Activated T-cell treated with anti-CD3 and anti-CD28 coated beads, Interleukin-2, amount 50 U/mL, for 24 hours (primary cell): ENCODE data around the gene ZNF195.
"Not testable (repeated sequence)": the region's sequence is repeated elsewhere in the genome, so short reads cannot be mapped to it uniquely, and the experiment has no call there.

ENCODE experiments used
- DNase-seq: peaks from one replicate; pipeline ENCODE4 v3.0.0-alpha.2; 2020
- H3K27ac Mint-ChIP-seq: 2 replicates; pipeline ENCODE4 v1.8.0; 2020; ENCODE audit warnings: mild to moderate bottlenecking, mixed read lengths
- H3K27me3 Mint-ChIP-seq: 2 replicates; pipeline ENCODE4 v1.8.0; 2020; ENCODE audit warnings: mixed read lengths
- H3K36me3 Mint-ChIP-seq: 2 replicates; pipeline ENCODE4 v1.8.0; 2020; ENCODE audit warnings: low read depth, mixed read lengths
- H3K4me1 Mint-ChIP-seq: 2 replicates; pipeline ENCODE4 v1.8.0; 2020; ENCODE audit warnings: low read depth, mixed read lengths
- H3K4me3 Mint-ChIP-seq: 2 replicates; pipeline ENCODE4 v1.8.0; 2020; ENCODE audit warnings: mild to moderate bottlenecking, moderate library complexity, mixed read lengths
- H3K9me3 Mint-ChIP-seq: 2 replicates; pipeline ENCODE4 v1.8.0; 2020; ENCODE audit warnings: mixed read lengths

Gene ZNF195

GRCh38 chr11:3408722-3409121, 29.8 kb upstream of the ZNF195 start:
- not testable (repeated sequence) for H3K27ac Mint-ChIP-seq, H3K27me3 Mint-ChIP-seq, H3K4me3 Mint-ChIP-seq, H3K36me3 Mint-ChIP-seq, H3K4me1 Mint-ChIP-seq, H3K9me3 Mint-ChIP-seq
- peak; percentile 86 for DNase-seq

GRCh38 chr11:3408058-3408605, 29.2 kb upstream of the ZNF195 start:
- H3K36me3 Mint-ChIP-seq, H3K4me1 Mint-ChIP-seq, H3K27me3 Mint-ChIP-seq, H3K9me3 Mint-ChIP-seq, DNase-seq, H3K27ac Mint-ChIP-seq, H3K4me3 Mint-ChIP-seq: not testable (repeated sequence)

- H3K36me3 Mint-ChIP-seq, DNase-seq, H3K4me3 Mint-ChIP-seq, H3K4me1 Mint-ChIP-seq, H3K9me3 Mint-ChIP-seq, H3K27ac Mint-ChIP-seq, H3K27me3 Mint-ChIP-seq: not testable (repeated sequence)
These were observed 28.0 kb upstream of the ZNF195 start for GRCh38 chr11:3406937-3407336.

- H3K4me1 Mint-ChIP-seq, H3K27ac Mint-ChIP-seq, DNase-seq, H3K9me3 Mint-ChIP-seq, H3K36me3 Mint-ChIP-seq, H3K27me3 Mint-ChIP-seq, H3K4me3 Mint-ChIP-seq: not testable (repeated sequence)
These were observed 27.4 kb upstream of the ZNF195 start for GRCh38 chr11:3406223-3406875.

GRCh38 chr11:3404076-3404925, 25.4 kb upstream of the ZNF195 start:
- not testable (repeated sequence) for H3K27ac Mint-ChIP-seq, H3K27me3 Mint-ChIP-seq, H3K9me3 Mint-ChIP-seq, H3K36me3 Mint-ChIP-seq, DNase-seq, H3K4me3 Mint-ChIP-seq, H3K4me1 Mint-ChIP-seq

- not testable (repeated sequence) for H3K4me1 Mint-ChIP-seq, H3K4me3 Mint-ChIP-seq, H3K27me3 Mint-ChIP-seq, H3K9me3 Mint-ChIP-seq, DNase-seq, H3K27ac Mint-ChIP-seq, H3K36me3 Mint-ChIP-seq
These were observed 23.9 kb upstream of the ZNF195 start for GRCh38 chr11:3402861-3403250.

GRCh38 chr11:3402181-3402860, 23.4 kb upstream of the ZNF195 start:
- not testable (repeated sequence) for DNase-seq, H3K36me3 Mint-ChIP-seq, H3K4me3 Mint-ChIP-seq, H3K27ac Mint-ChIP-seq, H3K9me3 Mint-ChIP-seq, H3K27me3 Mint-ChIP-seq, H3K4me1 Mint-ChIP-seq

- DNase-seq, H3K9me3 Mint-ChIP-seq, H3K4me3 Mint-ChIP-seq, H3K4me1 Mint-ChIP-seq, H3K27ac Mint-ChIP-seq, H3K36me3 Mint-ChIP-seq, H3K27me3 Mint-ChIP-seq: not testable (repeated sequence)
These were observed 22.1 kb upstream of the ZNF195 start for GRCh38 chr11:3401052-3401451.

- DNase-seq, H3K9me3 Mint-ChIP-seq, H3K36me3 Mint-ChIP-seq: not testable (repeated sequence)
These were observed 19.6 kb upstream of the ZNF195 start for GRCh38 chr11:3398509-3398908.

GRCh38 chr11:3398106-3398505, 19.2 kb upstream of the ZNF195 start:
- not testable (repeated sequence) for H3K4me1 Mint-ChIP-seq, H3K27me3 Mint-ChIP-seq, H3K4me3 Mint-ChIP-seq, H3K27ac Mint-ChIP-seq, DNase-seq, H3K9me3 Mint-ChIP-seq, H3K36me3 Mint-ChIP-seq

More at GRCh38 chr11:3398509-3398908, 19.6 kb upstream of the ZNF195 start:
- H3K27me3 Mint-ChIP-seq, H3K4me3 Mint-ChIP-seq, H3K27ac Mint-ChIP-seq, H3K4me1 Mint-ChIP-seq: not testable (repeated sequence)

- not testable (repeated sequence) for DNase-seq, H3K4me3 Mint-ChIP-seq, H3K36me3 Mint-ChIP-seq, H3K27ac Mint-ChIP-seq, H3K9me3 Mint-ChIP-seq, H3K4me1 Mint-ChIP-seq
- peaks cover 16% of the 10 kb centered on the region for H3K27me3 Mint-ChIP-seq
These were observed 18.3 kb upstream of the ZNF195 start for GRCh38 chr11:3397210-3397609.

GRCh38 chr11:3395468-3395867, 16.5 kb upstream of the ZNF195 start:
- not testable (repeated sequence) for H3K27ac Mint-ChIP-seq, H3K36me3 Mint-ChIP-seq, H3K9me3 Mint-ChIP-seq, H3K4me1 Mint-ChIP-seq, H3K4me3 Mint-ChIP-seq, DNase-seq
- H3K27me3 Mint-ChIP-seq: peaks cover 28% of the 10 kb centered on the region

GRCh38 chr11:3394956-3395355, 16.0 kb upstream of the ZNF195 start:
- H3K4me1 Mint-ChIP-seq, DNase-seq, H3K27ac Mint-ChIP-seq: not testable (repeated sequence)

GRCh38 chr11:3393450-3393849, 14.5 kb upstream of the ZNF195 start:
- not testable (repeated sequence) for H3K4me3 Mint-ChIP-seq, H3K27ac Mint-ChIP-seq, H3K9me3 Mint-ChIP-seq, DNase-seq, H3K4me1 Mint-ChIP-seq, H3K36me3 Mint-ChIP-seq
- H3K27me3 Mint-ChIP-seq: peaks cover 28% of the 10 kb centered on the region

More at GRCh38 chr11:3394956-3395355, 16.0 kb upstream of the ZNF195 start:
- not testable (repeated sequence) for H3K36me3 Mint-ChIP-seq, H3K9me3 Mint-ChIP-seq, H3K4me3 Mint-ChIP-seq
- H3K27me3 Mint-ChIP-seq: peaks cover 28% of the 10 kb centered on the region
